Measurements from ENCODE around the gene HOXB4. TPM values are rescaled to one million over a fixed set of nuclear protein-coding genes. Genes with fewer than 3 reads are reported as not detected.

Gene HOXB4
- total RNA-seq, 1 experiment from 2014 or later, result 9.7 TPM

GRCh38 chr17:48590607-48591161, 12.5 kb upstream of the HOXB4 start:
- Histone ChIP-seq H3K9me3 (ENCODE audit: low read depth, low read length, poor library complexity, severe bottlenecking) (no peaks in the 10 kb centered on the region), H3K27ac (ENCODE audit: low read depth, low read length, poor library complexity, severe bottlenecking) (peak overlapping the region; percentile 33), H3K27me3 (replicated peaks; ENCODE audit: insufficient read depth, low read depth, low read length, poor library complexity) (no peaks in the 10 kb centered on the region), H3K4me3 (ENCODE audit: low read depth, low read length, poor library complexity, severe bottlenecking) (no peak overlapping the region), H3K4me1 (ENCODE audit: insufficient read depth, low read length, poor library complexity, severe bottlenecking) (peaks cover 57% of the 10 kb centered on the region), H3K36me3 (ENCODE audit: insufficient read depth, low read length, poor library complexity, severe bottlenecking) (peaks cover 9% of the 10 kb centered on the region)
- TF ChIP-seq EZH2 (IDR thresholded peaks at IDR 0.05; ENCODE audit: borderline replicate concordance, low read depth, low read length, poor library complexity, severe bottlenecking), result no peak
- no peak for TF ChIP-seq CTCF (conservative IDR thresholded peaks at IDR 0.05; ENCODE audit: low read depth, low read length)
- DNase-seq (ENCODE audit: low spot score), result no peak
- ChIA-PET CTCF (no interaction called here), POLR2A (ENCODE audit: low non-redundant PET) (interaction anchor here (0.6 kb wide), 1 partner anchor 239 kb away, joined by 3 read pairs; no protein-coding TSS in a partner anchor)
- no TSS peak for BruUV-seq (replicated peaks)
- intact Hi-C loops (cut with micrococcal nuclease; ENCODE audit: unreplicated experiment), result no loop called here

- no peaks in the 10 kb centered on the region for H3K27me3 ChIP-seq (replicated peaks; ENCODE audit: insufficient read depth, low read depth, low read length, poor library complexity)
- BruUV-seq (replicated peaks), result no TSS peak
- no peaks in the 10 kb centered on the region for H3K9me3 ChIP-seq (ENCODE audit: low read depth, low read length, poor library complexity, severe bottlenecking)
- no peak for DNase-seq (ENCODE audit: low spot score)
- TF ChIP-seq EZH2 (IDR thresholded peaks at IDR 0.05; ENCODE audit: borderline replicate concordance, low read depth, low read length, poor library complexity, severe bottlenecking), result no peak
- no peak for TF ChIP-seq CTCF (conservative IDR thresholded peaks at IDR 0.05; ENCODE audit: low read depth, low read length)
- no peak within 1 kb of the TSS for H3K4me3 ChIP-seq (ENCODE audit: low read depth, low read length, poor library complexity, severe bottlenecking)
- H3K27ac ChIP-seq (ENCODE audit: low read depth, low read length, poor library complexity, severe bottlenecking), result peak within 1 kb of the TSS; percentile 33
- peaks cover 60% of the 10 kb centered on the region for H3K4me1 ChIP-seq (ENCODE audit: insufficient read depth, low read length, poor library complexity, severe bottlenecking)
- CTCF ChIA-PET, result no interaction called here
- H3K36me3 ChIP-seq (ENCODE audit: insufficient read depth, low read length, poor library complexity, severe bottlenecking), result peaks cover 4% of the 10 kb centered on the region
- POLR2A ChIA-PET (ENCODE audit: low non-redundant PET), result interaction anchor here (0.6 kb wide), 1 partner anchor 238 kb away, joined by 3 read pairs; no protein-coding TSS in a partner anchor
- intact Hi-C loops (cut with micrococcal nuclease; ENCODE audit: unreplicated experiment), result no loop called here
Measured at GRCh38 chr17:48589831-48590606, 11.9 kb upstream of the HOXB4 start, which contains the start of gene HOXB3. TSS of gene HOXB3 (minus strand) at chr17:48590241. CDS start at chr17:48552474, 37,767 bp downstream.

- intact Hi-C loops (cut with micrococcal nuclease; ENCODE audit: unreplicated experiment), result no loop called here
- H3K9me3 ChIP-seq (ENCODE audit: low read depth, low read length, poor library complexity, severe bottlenecking), result no peaks in the 10 kb centered on the region
- H3K36me3 ChIP-seq (ENCODE audit: insufficient read depth, low read length, poor library complexity, severe bottlenecking), result peaks cover 4% of the 10 kb centered on the region
- peak overlapping the region; percentile 26 for H3K27ac ChIP-seq (ENCODE audit: low read depth, low read length, poor library complexity, severe bottlenecking)
- H3K27me3 ChIP-seq (replicated peaks; ENCODE audit: insufficient read depth, low read depth, low read length, poor library complexity), result no peaks in the 10 kb centered on the region
- no peak for DNase-seq (ENCODE audit: low spot score)
- no TSS peak for BruUV-seq (replicated peaks)
- ChIA-PET POLR2A (ENCODE audit: low non-redundant PET) (no interaction called here), CTCF (interaction anchor here (0.9 kb wide), 1 partner anchor 326 kb away, joined by 3 read pairs; no protein-coding TSS in a partner anchor)
- H3K4me3 ChIP-seq (ENCODE audit: low read depth, low read length, poor library complexity, severe bottlenecking), result no peak overlapping the region
- H3K4me1 ChIP-seq (ENCODE audit: insufficient read depth, low read length, poor library complexity, severe bottlenecking), result peaks cover 60% of the 10 kb centered on the region
- TF ChIP-seq CTCF (conservative IDR thresholded peaks at IDR 0.05; ENCODE audit: low read depth, low read length), result no peak
- no peak for TF ChIP-seq EZH2 (IDR thresholded peaks at IDR 0.05; ENCODE audit: borderline replicate concordance, low read depth, low read length, poor library complexity, severe bottlenecking)
Measured at GRCh38 chr17:48589060-48589830, 11.1 kb upstream of the HOXB4 start.

Measured in A673 (cell line).